HUES64 (cell line): Measurements from ENCODE around the gene CDK14.
"Not testable (repeated sequence)": the region's sequence is repeated elsewhere in the genome, so short reads cannot be mapped to it uniquely, and the experiment has no call there.

Experiments used
- H3K27ac ChIP-seq: 2 replicates; pipeline ENCODE4 v1.7.0; 2013; ENCODE audit warnings: low read depth, low read length, inconsistent platforms
- H3K27me3 ChIP-seq: 2 replicates; pipeline ENCODE4 v1.6.1; 2013; ENCODE audit warnings: mild to moderate bottlenecking, low read length; ENCODE audit not compliant: insufficient read depth
- H3K36me3 ChIP-seq: 2 replicates; pipeline ENCODE4 v1.6.1; 2013; ENCODE audit warnings: mild to moderate bottlenecking, low read length; ENCODE audit not compliant: insufficient read depth
- H3K4me1 ChIP-seq: 2 replicates; pipeline ENCODE4 v1.6.1; 2013; ENCODE audit warnings: mild to moderate bottlenecking, low read length, moderate library complexity; ENCODE audit not compliant: insufficient read depth
- H3K4me3 ChIP-seq: 2 replicates; pipeline ENCODE4 v1.5.1; 2013; ENCODE audit warnings: mild to moderate bottlenecking, low read length, moderate library complexity
- H3K9ac ChIP-seq: 2 replicates; pipeline ENCODE4 v1.6.1; 2013; ENCODE audit warnings: mild to moderate bottlenecking, low read depth, low read length
- H3K9me3 ChIP-seq: 2 replicates; pipeline ENCODE4 v1.6.1; 2013; ENCODE audit warnings: low read depth, low read length; ENCODE audit not compliant: insufficient read depth
- WGBS: fragments of 150-250, 120-280 bp; methylation state at CpG from one replicate; pipeline ENCODE4 v1.1.7; 2013; ENCODE audit warnings: missing lambda C conversion rate; 5-methylcytosine and 5-hydroxymethylcytosine counted together

CDK14 gene

GRCh38 chr7:90903841-90904240, 307.7 kb downstream of the CDK14 start:
- Histone ChIP-seq H3K27me3 (no peaks in the 10 kb centered on the region), H3K36me3 (no peaks in the 10 kb centered on the region), H3K4me1 (peaks cover 15% of the 10 kb centered on the region; the same call in 1 of the 2 replicates), H3K27ac (no peak overlapping the region), H3K9me3 (no peaks in the 10 kb centered on the region), H3K9ac (no peak overlapping the region), H3K4me3 (no peak overlapping the region)
- WGBS, result 82% methylated on average over 3 of the region's 3 CpGs

GRCh38 chr7:90910136-90910535, 314.0 kb downstream of the CDK14 start:
- WGBS, result 78% methylated on average over 2 of the region's 4 CpGs
- Histone ChIP-seq H3K4me1 (no peaks in the 10 kb centered on the region), H3K36me3 (no peaks in the 10 kb centered on the region), H3K4me3 (no peak overlapping the region), H3K9ac (no peak overlapping the region), H3K9me3 (no peaks in the 10 kb centered on the region), H3K27ac (no peak overlapping the region), H3K27me3 (no peaks in the 10 kb centered on the region)

- Histone ChIP-seq H3K4me3 (no peak overlapping the region), H3K36me3 (no peaks in the 10 kb centered on the region; the same call in 1 of the 2 replicates), H3K27me3 (no peaks in the 10 kb centered on the region), H3K4me1 (peaks cover 8% of the 10 kb centered on the region), H3K9me3 (no peaks in the 10 kb centered on the region), H3K9ac (no peak overlapping the region), H3K27ac (no peak overlapping the region)
- WGBS, result 74% methylated on average over 4 of the region's 4 CpGs
Measured at GRCh38 chr7:90916319-90916718, 320.2 kb downstream of the CDK14 start.

DNA sequence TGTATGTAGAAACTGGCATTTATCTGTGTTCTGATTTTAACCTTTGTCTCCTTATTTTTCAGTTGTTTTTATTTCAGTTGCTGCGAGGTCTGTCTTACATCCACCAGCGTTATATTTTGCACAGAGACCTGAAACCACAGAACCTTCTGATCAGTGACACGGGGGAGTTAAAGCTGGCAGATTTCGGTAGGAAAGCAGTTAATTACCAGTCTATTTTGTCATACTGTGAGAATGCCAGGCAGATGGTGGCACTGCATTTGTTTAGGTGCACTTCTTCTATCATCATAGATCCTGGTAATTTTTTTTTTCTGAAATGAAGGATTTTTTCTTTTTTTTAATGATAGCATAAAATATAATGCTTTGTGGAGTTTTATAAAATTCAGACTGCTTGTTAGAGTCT, 321.4 kb downstream of the CDK14 start:
- no peaks in the 10 kb centered on the region for H3K27me3 ChIP-seq
- H3K4me3 ChIP-seq, result no peak overlapping the region
- no peaks in the 10 kb centered on the region; the same call in 1 of the 2 replicates for H3K36me3 ChIP-seq
- no peak overlapping the region for H3K27ac ChIP-seq
- peaks cover 18% of the 10 kb centered on the region for H3K4me1 ChIP-seq
- 97% methylated on average over 4 of the region's 4 CpGs for WGBS
- no peak overlapping the region for H3K9ac ChIP-seq
- no peaks in the 10 kb centered on the region for H3K9me3 ChIP-seq

DNA sequence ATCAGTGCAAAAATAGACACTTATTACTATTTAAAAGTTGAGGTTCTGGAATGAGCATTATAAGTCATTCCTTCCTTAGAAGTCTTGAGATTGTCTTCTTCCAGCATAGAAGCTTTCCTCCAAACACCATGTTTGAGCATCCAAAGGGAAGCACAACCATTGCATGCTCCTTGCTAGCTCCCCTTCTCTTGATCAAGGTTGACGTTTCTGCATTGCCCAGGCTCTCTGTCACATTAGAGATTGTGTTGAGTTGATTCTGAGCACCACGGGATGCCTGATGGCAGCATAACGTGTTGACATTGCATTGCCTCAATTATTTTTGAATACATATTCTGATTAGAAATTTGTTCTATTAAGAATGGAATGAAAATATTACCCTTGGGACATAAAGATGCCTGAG, 322.2 kb downstream of the CDK14 start:
- WGBS, result 72% methylated on average over 3 of the region's 3 CpGs
- Histone ChIP-seq H3K4me1 (peaks cover 18% of the 10 kb centered on the region), H3K4me3 (no peak overlapping the region), H3K27me3 (no peaks in the 10 kb centered on the region), H3K9ac (no peak overlapping the region), H3K9me3 (no peaks in the 10 kb centered on the region), H3K27ac (no peak overlapping the region), H3K36me3 (no peaks in the 10 kb centered on the region; the same call in 1 of the 2 replicates)

DNA sequence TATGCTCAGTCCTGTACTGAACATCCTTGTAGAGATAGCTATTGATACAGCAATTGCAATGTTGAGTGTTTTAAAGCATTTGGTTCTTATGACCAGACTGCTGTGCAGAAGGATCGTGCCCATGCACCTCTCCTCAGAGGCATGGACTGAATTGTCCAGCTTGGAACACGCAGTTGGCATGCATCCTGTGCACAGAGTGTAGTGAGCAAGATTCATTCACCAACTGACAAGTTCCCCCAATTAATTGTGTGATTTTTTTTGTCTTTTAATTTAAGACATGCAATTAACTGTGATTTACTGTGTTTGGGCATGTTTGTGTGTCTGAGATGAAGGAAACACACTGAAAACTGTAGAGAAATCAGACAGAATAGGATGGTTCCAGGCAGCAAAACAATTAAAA, 323.7 kb downstream of the CDK14 start:
- WGBS, result 95% methylated on average over 2 of the region's 2 CpGs
- no peaks in the 10 kb centered on the region; the same call in 1 of the 2 replicates for H3K36me3 ChIP-seq
- no peaks in the 10 kb centered on the region for H3K9me3 ChIP-seq
- H3K4me1 ChIP-seq, result peaks cover 18% of the 10 kb centered on the region
- no peak overlapping the region for H3K4me3 ChIP-seq
- no peak overlapping the region for H3K27ac ChIP-seq
- no peaks in the 10 kb centered on the region for H3K27me3 ChIP-seq
- H3K9ac ChIP-seq, result no peak overlapping the region

DNA sequence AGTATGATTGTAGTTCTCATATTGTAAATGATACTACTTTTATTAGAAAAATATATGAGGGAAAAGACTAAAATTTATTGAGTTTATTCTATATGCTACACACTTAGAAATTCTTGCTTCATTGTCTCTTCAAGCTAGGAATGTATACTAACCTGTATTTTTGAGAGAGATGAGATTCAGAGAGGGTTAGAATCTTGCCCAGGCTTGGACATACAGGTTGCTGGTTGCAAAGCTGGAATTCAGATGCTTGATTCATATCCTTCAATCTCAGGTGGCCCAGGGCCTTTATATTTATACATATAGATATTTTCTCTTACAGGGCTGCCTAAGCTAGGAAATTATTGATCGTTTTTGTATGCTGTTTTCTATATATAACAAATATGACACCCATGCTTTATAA, 324.2 kb downstream of the CDK14 start:
- no CpG with 5 or more reads among the region's 1 CpG for WGBS
- Histone ChIP-seq H3K4me3 (no peak overlapping the region), H3K27ac (no peak overlapping the region), H3K9me3 (no peaks in the 10 kb centered on the region), H3K36me3 (no peaks in the 10 kb centered on the region; the same call in 1 of the 2 replicates), H3K27me3 (no peaks in the 10 kb centered on the region), H3K4me1 (peaks cover 18% of the 10 kb centered on the region), H3K9ac (no peak overlapping the region)

GRCh38 chr7:90923541-90923997, 327.4 kb downstream of the CDK14 start:
- Histone ChIP-seq H3K4me1 (peaks cover 13% of the 10 kb centered on the region), H3K27ac (no peak overlapping the region), H3K36me3 (no peaks in the 10 kb centered on the region), H3K9me3 (no peaks in the 10 kb centered on the region), H3K9ac (no peak overlapping the region), H3K27me3 (no peaks in the 10 kb centered on the region), H3K4me3 (no peak overlapping the region)
- WGBS, result 97% methylated on average over 2 of the region's 2 CpGs

- not testable (repeated sequence) for H3K9me3 ChIP-seq, H3K4me3 ChIP-seq, H3K9ac ChIP-seq, H3K27ac ChIP-seq, H3K4me1 ChIP-seq, H3K27me3 ChIP-seq, H3K36me3 ChIP-seq
- WGBS, result 92% methylated on average over 13 of the region's 13 CpGs
Measured at GRCh38 chr7:90928700-90929424, 332.7 kb downstream of the CDK14 start.

DNA sequence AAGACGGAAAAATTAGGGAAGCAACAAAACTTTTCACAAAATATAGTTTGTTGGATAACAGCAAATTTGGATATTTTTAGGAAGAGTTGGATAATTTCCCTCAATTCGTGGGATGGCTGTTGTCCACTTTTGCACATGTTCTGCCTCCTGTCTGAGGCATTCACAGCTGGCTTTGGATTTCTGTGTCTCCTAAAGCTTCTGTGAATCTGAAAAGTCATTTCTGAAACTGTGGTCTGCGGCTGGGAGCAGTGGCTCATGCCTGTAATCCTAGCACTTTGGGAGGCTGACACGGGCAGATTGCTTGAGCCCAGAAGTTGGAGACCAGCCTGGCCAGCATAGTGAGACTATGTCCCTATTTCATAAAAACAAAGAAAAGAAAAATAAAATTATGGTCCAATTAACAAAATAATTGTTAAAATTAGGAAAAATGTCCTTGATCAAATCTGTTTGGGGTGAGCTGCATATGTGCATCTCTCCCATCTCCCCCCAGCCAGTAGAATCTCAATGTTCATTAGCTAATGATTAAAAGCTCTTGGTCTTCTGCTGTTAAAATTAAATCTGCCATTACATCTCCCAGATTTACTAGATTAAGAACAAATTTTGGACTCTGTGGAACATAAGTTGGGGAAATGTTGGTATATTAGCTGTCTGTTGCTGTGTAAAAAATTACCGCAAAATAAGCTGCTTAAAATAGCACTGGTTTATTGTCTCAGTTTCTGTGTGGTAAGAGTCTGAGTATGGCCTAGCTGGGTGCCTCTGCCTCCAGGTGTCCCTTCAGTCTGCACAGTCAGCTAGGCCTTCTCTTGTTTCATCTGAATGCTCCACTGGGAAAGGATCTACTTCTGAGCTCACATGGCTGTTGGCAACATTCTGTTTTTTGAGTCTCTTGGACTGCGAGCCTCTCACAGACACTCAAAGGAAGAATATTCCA, 336.1 kb downstream of the CDK14 start:
- no peak overlapping the region for H3K27ac ChIP-seq
- no peaks in the 10 kb centered on the region for H3K4me1 ChIP-seq
- H3K4me3 ChIP-seq, result no peak overlapping the region
- H3K9me3 ChIP-seq, result no peaks in the 10 kb centered on the region
- H3K9ac ChIP-seq, result no peak overlapping the region
- 96% methylated on average over 6 of the region's 6 CpGs for WGBS
- H3K36me3 ChIP-seq, result no peaks in the 10 kb centered on the region
- no peaks in the 10 kb centered on the region for H3K27me3 ChIP-seq

DNA sequence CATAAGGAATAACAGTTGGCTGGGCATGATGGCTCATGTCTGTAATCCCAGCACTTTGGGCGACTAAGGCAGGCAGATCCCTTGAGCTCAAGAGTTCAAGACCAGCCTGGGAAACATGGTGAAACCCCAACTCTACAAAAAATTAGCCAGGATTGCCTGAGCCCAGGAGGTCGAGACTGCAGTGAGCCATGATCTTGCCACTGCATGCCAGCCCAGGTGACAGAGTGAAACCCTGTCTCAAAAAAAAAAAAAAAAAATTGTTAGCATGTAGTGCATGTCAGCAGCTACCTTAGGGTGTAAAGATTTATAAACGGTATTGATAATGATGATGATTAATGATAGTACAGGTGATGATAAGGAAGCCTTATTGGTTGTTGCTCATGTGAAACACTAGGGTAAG, 336.9 kb downstream of the CDK14 start:
- Histone ChIP-seq H3K9ac (no peak overlapping the region), H3K4me3 (no peak overlapping the region), H3K27me3 (no peaks in the 10 kb centered on the region), H3K36me3 (no peaks in the 10 kb centered on the region), H3K27ac (no peak overlapping the region), H3K9me3 (no peaks in the 10 kb centered on the region), H3K4me1 (no peaks in the 10 kb centered on the region)
- 92% methylated on average over 3 of the region's 3 CpGs for WGBS
